GM21447 (cell line): ENCODE data around the gene OR10D3.
A peak's percentile ranks its signal among the peaks of the same experiment; 100 is the strongest.
"Not testable (repeated sequence)": the region's sequence is repeated elsewhere in the genome, so short reads cannot be mapped to it uniquely, and the experiment has no call there.

Source experiments
- ATAC-seq: cut with Tn5 transposase; IDR thresholded peaks from one replicate; pipeline ENCODE4 v1.9.1; 2021; ENCODE audit not compliant: unreplicated experiment

OR10D3 gene

GRCh38 chr11:124194293-124195188 is 11.4 kb downstream of the OR10D3 start:
- no peak for ATAC-seq

- peak; percentile 80 for ATAC-seq
Observed at GRCh38 chr11:124195189-124195734, 12.1 kb downstream of the OR10D3 start.

- no peak for ATAC-seq
Observed at GRCh38 chr11:124197999-124198398, 14.9 kb downstream of the OR10D3 start.

GRCh38 chr11:124198897-124199296 is 15.8 kb downstream of the OR10D3 start:
- ATAC-seq = no peak

GRCh38 chr11:124199702-124200101 is 16.6 kb downstream of the OR10D3 start:
- no peak for ATAC-seq

GRCh38 chr11:124200671-124201070 is 17.5 kb downstream of the OR10D3 start:
- ATAC-seq = no peak

GRCh38 chr11:124202951-124203350 is 19.8 kb downstream of the OR10D3 start:
- no peak for ATAC-seq

- ATAC-seq = no peak
Observed at GRCh38 chr11:124204008-124204407, 20.9 kb downstream of the OR10D3 start.

GRCh38 chr11:124207102-124207792 is 24.1 kb downstream of the OR10D3 start:
- ATAC-seq = no peak

GRCh38 chr11:124209824-124210357 is 26.7 kb downstream of the OR10D3 start:
- no peak for ATAC-seq

GRCh38 chr11:124210421-124210820 is 27.3 kb downstream of the OR10D3 start:
- no peak for ATAC-seq

GRCh38 chr11:124211321-124211720 is 28.2 kb downstream of the OR10D3 start:
- no peak for ATAC-seq

- no peak for ATAC-seq
Observed at GRCh38 chr11:124214027-124214426, 30.9 kb downstream of the OR10D3 start.

- ATAC-seq = no peak
Observed at GRCh38 chr11:124219126-124219525, 36.0 kb downstream of the OR10D3 start.

- no peak for ATAC-seq
Observed at GRCh38 chr11:124222407-124222806, 39.3 kb downstream of the OR10D3 start.

- ATAC-seq = not testable (repeated sequence)
Observed at GRCh38 chr11:124224618-124225423, 41.7 kb downstream of the OR10D3 start.

- ATAC-seq = no peak
Observed at GRCh38 chr11:124225471-124225870, 42.3 kb downstream of the OR10D3 start.

GRCh38 chr11:124233376-124233775 is 50.2 kb downstream of the OR10D3 start:
- no peak for ATAC-seq
